ENCODE data around the gene CACNA1D.

DNA sequence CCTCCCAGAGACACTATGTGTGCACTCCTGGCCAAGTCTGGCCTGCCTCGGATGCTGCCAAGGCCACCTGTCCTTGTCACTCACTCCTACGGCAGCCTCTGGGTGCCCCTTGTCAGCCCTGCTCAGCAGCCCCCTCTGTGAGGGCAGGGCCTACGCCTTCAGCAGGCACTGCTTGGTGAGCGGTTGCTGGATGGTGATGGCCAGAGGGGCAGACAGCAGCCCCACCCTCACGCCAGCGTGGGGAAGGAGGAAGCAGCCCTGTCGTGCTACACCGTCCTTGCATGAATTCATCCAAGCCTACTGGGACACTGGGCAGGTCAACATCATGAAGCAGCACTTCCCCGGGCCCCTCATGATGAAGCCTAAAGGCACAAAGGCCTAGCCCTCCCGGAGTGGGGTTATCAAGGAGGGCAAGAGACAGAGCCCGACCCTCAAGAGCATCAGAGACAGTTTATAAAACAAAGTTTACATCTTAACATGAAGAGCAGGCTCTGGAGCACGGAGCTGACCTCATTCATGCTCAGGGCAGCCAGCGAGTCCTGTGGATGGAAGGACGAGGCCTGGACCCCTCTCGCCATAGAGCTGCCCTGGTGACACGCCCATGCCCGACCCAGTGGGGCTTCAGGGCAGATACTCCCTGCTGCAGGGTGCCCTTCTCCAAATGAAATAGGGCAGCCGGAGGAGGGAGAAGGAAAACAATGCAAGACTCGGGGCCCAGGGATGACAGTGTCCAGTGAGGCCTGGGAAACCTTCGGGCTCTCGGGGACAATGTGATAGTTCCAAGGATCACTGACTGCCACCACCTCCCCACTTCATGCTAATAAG, 326.6 kb downstream of the CACNA1D start:
- TF ChIP-seq, protein P1, sequence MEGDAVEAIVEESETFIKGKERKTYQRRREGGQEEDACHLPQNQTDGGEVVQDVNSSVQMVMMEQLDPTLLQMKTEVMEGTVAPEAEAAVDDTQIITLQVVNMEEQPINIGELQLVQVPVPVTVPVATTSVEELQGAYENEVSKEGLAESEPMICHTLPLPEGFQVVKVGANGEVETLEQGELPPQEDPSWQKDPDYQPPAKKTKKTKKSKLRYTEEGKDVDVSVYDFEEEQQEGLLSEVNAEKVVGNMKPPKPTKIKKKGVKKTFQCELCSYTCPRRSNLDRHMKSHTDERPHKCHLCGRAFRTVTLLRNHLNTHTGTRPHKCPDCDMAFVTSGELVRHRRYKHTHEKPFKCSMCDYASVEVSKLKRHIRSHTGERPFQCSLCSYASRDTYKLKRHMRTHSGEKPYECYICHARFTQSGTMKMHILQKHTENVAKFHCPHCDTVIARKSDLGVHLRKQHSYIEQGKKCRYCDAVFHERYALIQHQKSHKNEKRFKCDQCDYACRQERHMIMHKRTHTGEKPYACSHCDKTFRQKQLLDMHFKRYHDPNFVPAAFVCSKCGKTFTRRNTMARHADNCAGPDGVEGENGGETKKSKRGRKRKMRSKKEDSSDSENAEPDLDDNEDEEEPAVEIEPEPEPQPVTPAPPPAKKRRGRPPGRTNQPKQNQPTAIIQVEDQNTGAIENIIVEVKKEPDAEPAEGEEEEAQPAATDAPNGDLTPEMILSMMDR (IDR thresholded peaks at IDR 0.05; ENCODE audit: poor library complexity): no peak
- no peak for TF ChIP-seq EZH2phosphoT487 (IDR thresholded peaks at IDR 0.05; ENCODE audit: low read depth, severe bottlenecking, unreplicated experiment)
